ENCODE data around the gene TH. TPM values are rescaled to one million over a fixed set of nuclear protein-coding genes. Genes with fewer than 3 reads are reported as not detected.

Gene TH
- total and polyA plus RNA-seq, 2 donors from 2014 or later = not detected

DNA sequence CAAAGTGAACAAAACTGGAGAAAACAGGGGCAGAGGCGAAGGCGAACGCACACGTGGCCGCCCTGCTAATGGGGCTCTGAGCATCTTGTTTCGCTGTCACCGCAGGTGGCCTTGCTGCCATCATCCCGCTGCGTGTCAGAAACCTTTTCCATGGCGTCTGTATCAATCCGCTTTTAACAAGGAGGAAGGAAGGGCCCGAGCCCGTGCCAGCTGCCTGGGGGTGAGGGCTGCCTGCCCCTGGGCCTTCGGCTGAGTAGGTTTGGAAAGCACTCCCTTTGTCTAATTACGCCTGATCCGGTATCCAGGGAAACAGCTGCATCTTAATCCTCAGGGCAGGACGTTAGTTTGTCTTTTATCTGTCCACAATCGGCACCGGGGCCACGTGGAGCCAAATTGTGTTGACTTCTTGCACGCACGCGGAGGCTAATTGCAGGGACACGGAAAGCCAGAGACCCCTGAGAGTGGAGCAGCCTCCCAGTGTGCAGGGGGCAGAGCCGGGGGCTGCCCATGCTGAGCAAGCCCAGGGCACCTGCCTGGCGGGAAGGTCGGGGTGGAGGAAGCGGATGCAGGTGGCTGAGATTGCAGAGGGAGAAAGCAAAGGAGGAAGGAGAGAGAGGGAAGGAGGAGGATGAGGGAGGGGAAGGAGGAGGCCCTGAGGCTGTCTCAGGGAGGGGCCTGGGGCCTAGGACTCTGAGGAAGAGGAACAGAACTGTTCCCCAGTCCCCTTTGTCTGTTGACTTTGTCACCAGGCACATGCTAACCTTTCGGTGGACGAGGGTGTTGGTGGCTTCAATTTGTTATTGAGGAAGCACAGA is 19.2 kb upstream of the TH start:
- Histone ChIP-seq H3K36me3 (ENCODE audit: control insufficient read depth in 2 of 3, insufficient read depth in 3 of 3, low read length in 3 of 3) (peaks cover 0 to 5% (median 0%) of the 10 kb centered on the region in 3 donors), H3K9me3 (ENCODE audit: control insufficient read depth in 2 of 3, insufficient read depth in 1 of 3, low read length in 3 of 3) (no peaks in the 10 kb centered on the region), H3K27me3 (ENCODE audit: control insufficient read depth, insufficient read depth, low read length) (peaks cover 3% of the 10 kb centered on the region), H3K9ac (ENCODE audit: low read length in 3 of 3) (no peak overlapping the region), H3K4me1 (ENCODE audit: control insufficient read depth in 2 of 3, insufficient read depth in 2 of 3, low read depth in 1 of 3, low read length in 3 of 3) (peaks cover 0 to 2% (median 0%) of the 10 kb centered on the region in 3 donors), H3K4me3 (ENCODE audit: low read length in 3 of 3) (no peak overlapping the region), H3K27ac (ENCODE audit: low read depth in 2 of 2, low read length in 2 of 2) (no peak overlapping the region)
- TF ChIP-seq, protein P1, sequence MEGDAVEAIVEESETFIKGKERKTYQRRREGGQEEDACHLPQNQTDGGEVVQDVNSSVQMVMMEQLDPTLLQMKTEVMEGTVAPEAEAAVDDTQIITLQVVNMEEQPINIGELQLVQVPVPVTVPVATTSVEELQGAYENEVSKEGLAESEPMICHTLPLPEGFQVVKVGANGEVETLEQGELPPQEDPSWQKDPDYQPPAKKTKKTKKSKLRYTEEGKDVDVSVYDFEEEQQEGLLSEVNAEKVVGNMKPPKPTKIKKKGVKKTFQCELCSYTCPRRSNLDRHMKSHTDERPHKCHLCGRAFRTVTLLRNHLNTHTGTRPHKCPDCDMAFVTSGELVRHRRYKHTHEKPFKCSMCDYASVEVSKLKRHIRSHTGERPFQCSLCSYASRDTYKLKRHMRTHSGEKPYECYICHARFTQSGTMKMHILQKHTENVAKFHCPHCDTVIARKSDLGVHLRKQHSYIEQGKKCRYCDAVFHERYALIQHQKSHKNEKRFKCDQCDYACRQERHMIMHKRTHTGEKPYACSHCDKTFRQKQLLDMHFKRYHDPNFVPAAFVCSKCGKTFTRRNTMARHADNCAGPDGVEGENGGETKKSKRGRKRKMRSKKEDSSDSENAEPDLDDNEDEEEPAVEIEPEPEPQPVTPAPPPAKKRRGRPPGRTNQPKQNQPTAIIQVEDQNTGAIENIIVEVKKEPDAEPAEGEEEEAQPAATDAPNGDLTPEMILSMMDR (IDR thresholded peaks at IDR 0.05; ENCODE audit: borderline replicate concordance, extremely low read depth, insufficient read depth) = no peak
- intact Hi-C loops (cut with DNase I) = no loop called here
- no peak for DNase-seq
- FAIRE-seq = no peak

DNA sequence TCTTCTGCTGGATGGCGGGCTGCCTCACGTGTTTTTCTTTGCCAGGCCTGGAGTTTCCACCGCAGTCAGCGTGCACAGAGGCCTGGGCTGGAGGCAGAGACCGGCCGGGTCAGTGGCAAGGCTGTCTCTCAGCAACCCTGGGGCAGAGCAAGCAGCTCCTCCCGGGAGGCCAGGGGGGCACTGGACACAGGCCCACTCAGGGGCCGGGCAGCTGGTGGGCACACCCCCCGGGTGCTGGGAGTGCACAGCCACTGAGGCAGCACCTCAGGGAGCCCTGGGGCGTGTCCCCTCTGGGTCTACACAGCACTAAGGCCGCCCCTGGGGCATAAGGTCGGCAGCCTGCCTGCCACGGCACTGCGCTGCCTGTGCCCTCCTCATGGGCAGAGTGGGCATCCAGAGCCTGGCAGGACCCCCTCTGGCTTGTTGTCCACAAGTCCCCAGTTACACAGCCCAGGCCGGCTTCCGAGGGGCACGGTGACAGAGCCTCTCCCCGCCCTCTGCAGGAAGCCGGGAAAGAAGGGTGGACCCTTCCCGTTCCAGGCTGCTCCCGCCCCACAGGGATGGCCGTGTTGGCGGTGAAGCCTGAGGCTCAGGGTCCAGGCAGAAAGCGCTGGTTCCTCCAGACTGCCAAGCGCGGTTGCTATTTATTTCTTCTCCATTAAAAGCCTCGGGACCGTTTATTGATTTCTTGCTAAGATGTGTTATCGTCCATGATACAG is 18.5 kb upstream of the TH start:
- intact Hi-C loops (cut with DNase I) = no loop called here

DNA sequence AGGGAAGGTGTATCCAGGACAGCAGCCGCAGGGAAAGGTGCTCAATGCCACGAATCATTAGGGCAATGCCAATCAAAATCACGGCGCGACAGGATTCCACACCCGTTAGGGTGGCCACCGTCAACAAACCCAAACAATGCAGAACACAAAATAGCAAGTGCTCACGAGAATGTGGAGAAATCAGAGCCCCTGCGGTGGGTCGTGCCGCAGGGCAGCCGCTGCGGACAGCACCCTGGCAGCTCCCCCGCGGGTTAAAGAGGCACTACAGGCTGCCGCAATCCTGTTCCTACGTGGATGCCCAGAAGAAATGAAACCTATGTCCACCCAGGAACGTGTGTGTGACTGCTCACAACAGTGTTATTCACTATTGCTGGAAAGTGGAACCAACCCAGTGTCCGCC is 17.1 kb upstream of the TH start:
- H3K4me1 ChIP-seq (ENCODE audit: control insufficient read depth in 2 of 3, insufficient read depth in 2 of 3, low read depth in 1 of 3, low read length in 3 of 3) = peaks cover 0 to 2% (median 0%) of the 10 kb centered on the region in 3 donors
- TF ChIP-seq, protein P1 (IDR thresholded peaks at IDR 0.05; ENCODE audit: borderline replicate concordance, extremely low read depth, insufficient read depth) = no peak
- DNase-seq (no peak), FAIRE-seq (no peak)
- H3K9me3 ChIP-seq (ENCODE audit: control insufficient read depth in 2 of 3, insufficient read depth in 1 of 3, low read length in 3 of 3) = no peaks in the 10 kb centered on the region
- H3K27ac ChIP-seq (ENCODE audit: low read depth in 2 of 2, low read length in 2 of 2) = no peak overlapping the region
- no peak overlapping the region for H3K4me3 ChIP-seq (ENCODE audit: low read length in 3 of 3)
- intact Hi-C loops (cut with DNase I) = no loop called here
- H3K27me3 ChIP-seq (ENCODE audit: control insufficient read depth, insufficient read depth, low read length) = peaks cover 3% of the 10 kb centered on the region
- peaks cover 0 to 5% (median 0%) of the 10 kb centered on the region in 3 donors for H3K36me3 ChIP-seq (ENCODE audit: control insufficient read depth in 2 of 3, insufficient read depth in 3 of 3, low read length in 3 of 3)
- no peak overlapping the region for H3K9ac ChIP-seq (ENCODE audit: low read length in 3 of 3)

More for the DNA sequence above, 18.5 kb upstream of the TH start:
- H3K9ac ChIP-seq (ENCODE audit: low read length in 3 of 3) = no peak overlapping the region
- H3K27me3 ChIP-seq (ENCODE audit: control insufficient read depth, insufficient read depth, low read length) = peaks cover 3% of the 10 kb centered on the region
- H3K27ac ChIP-seq (ENCODE audit: low read depth in 2 of 2, low read length in 2 of 2) = no peak overlapping the region
- FAIRE-seq (no peak), DNase-seq (no peak)
- TF ChIP-seq, protein P1 (IDR thresholded peaks at IDR 0.05; ENCODE audit: borderline replicate concordance, extremely low read depth, insufficient read depth) = no peak
- no peak overlapping the region for H3K4me3 ChIP-seq (ENCODE audit: low read length in 3 of 3)
- no peaks in the 10 kb centered on the region for H3K9me3 ChIP-seq (ENCODE audit: control insufficient read depth in 2 of 3, insufficient read depth in 1 of 3, low read length in 3 of 3)
- peaks cover 0 to 2% (median 0%) of the 10 kb centered on the region in 3 donors for H3K4me1 ChIP-seq (ENCODE audit: control insufficient read depth in 2 of 3, insufficient read depth in 2 of 3, low read depth in 1 of 3, low read length in 3 of 3)
- H3K36me3 ChIP-seq (ENCODE audit: control insufficient read depth in 2 of 3, insufficient read depth in 3 of 3, low read length in 3 of 3) = peaks cover 0 to 5% (median 0%) of the 10 kb centered on the region in 3 donors
